ENCODE measurements around the gene UST.

Gene UST

GRCh38 chr6:148968771-148969602, 222.2 kb downstream of the UST start:
- Histone ChIP-seq H3K4me2 (ENCODE audit: low read length) (no peak overlapping the region), H3K27ac (ENCODE audit: low read depth, low read length) (no peak overlapping the region)

GRCh38 chr6:148969603-148970061, 222.8 kb downstream of the UST start:
- Histone ChIP-seq H3K27ac (ENCODE audit: low read depth, low read length) (no peak overlapping the region), H3K9ac (ENCODE audit: low read length) (no peak overlapping the region), H3K18ac (ENCODE audit: low read length) (no peak overlapping the region), H4K5ac (ENCODE audit: low read length) (no peak overlapping the region), H3K79me1 (ENCODE audit: low read length) (no peaks in the 10 kb centered on the region), H3K56ac (ENCODE audit: low read length) (no peak overlapping the region), H3K27me3 (ENCODE audit: insufficient read depth, low read length, poor library complexity) (no peaks in the 10 kb centered on the region), H2AK5ac (ENCODE audit: low read length) (no peak overlapping the region), H4K8ac (ENCODE audit: low read depth, low read length) (no peak overlapping the region), H3K36me3 (ENCODE audit: control insufficient read depth, insufficient read depth, low read length) (no peaks in the 10 kb centered on the region), H3K4me2 (ENCODE audit: low read length) (no peak overlapping the region), H2BK15ac (replicated peaks; ENCODE audit: low read depth) (no peak overlapping the region), H3K4me1 (ENCODE audit: control insufficient read depth, low read depth, low read length) (peaks cover 2% of the 10 kb centered on the region), H3K23ac (ENCODE audit: low read length) (no peak overlapping the region), H3K4ac (ENCODE audit: low read depth, low read length) (no peak overlapping the region), H2BK5ac (ENCODE audit: low read length) (no peak overlapping the region), H3K79me2 (ENCODE audit: control insufficient read depth, insufficient read depth, low read length) (no peaks in the 10 kb centered on the region), H2BK120ac (ENCODE audit: low read depth, low read length) (no peak overlapping the region), H3K4me3 (ENCODE audit: low read length) (no peak overlapping the region)
- DNase-seq: no peak
- WGBS (ENCODE audit: extremely low coverage, insufficient coverage, low lambda C conversion rate): no CpG with 5 or more reads among the region's 10 CpGs

More at GRCh38 chr6:148968771-148969602, 222.2 kb downstream of the UST start:
- no peak overlapping the region for H2AK5ac ChIP-seq (ENCODE audit: low read length)
- no peak overlapping the region for H3K4me3 ChIP-seq (ENCODE audit: low read length)
- H3K27me3 ChIP-seq (ENCODE audit: insufficient read depth, low read length, poor library complexity): no peaks in the 10 kb centered on the region
- H3K4ac ChIP-seq (ENCODE audit: low read depth, low read length): no peak overlapping the region
- no peak overlapping the region for H3K9ac ChIP-seq (ENCODE audit: low read length)
- H3K36me3 ChIP-seq (ENCODE audit: control insufficient read depth, insufficient read depth, low read length): no peaks in the 10 kb centered on the region
- H3K18ac ChIP-seq (ENCODE audit: low read length): no peak overlapping the region
- H3K4me1 ChIP-seq (ENCODE audit: control insufficient read depth, low read depth, low read length): peaks cover 2% of the 10 kb centered on the region
- H3K79me1 ChIP-seq (ENCODE audit: low read length): no peaks in the 10 kb centered on the region
- DNase-seq: no peak
- no peak overlapping the region for H2BK120ac ChIP-seq (ENCODE audit: low read depth, low read length)
- H2BK5ac ChIP-seq (ENCODE audit: low read length): no peak overlapping the region
- no peaks in the 10 kb centered on the region for H3K79me2 ChIP-seq (ENCODE audit: control insufficient read depth, insufficient read depth, low read length)
- no peak overlapping the region for H3K23ac ChIP-seq (ENCODE audit: low read length)
- no CpG with 5 or more reads among the region's 4 CpGs for WGBS (ENCODE audit: extremely low coverage, insufficient coverage, low lambda C conversion rate)
- no peak overlapping the region for H2BK15ac ChIP-seq (replicated peaks; ENCODE audit: low read depth)
- H4K8ac ChIP-seq (ENCODE audit: low read depth, low read length): no peak overlapping the region
- no peak overlapping the region for H3K56ac ChIP-seq (ENCODE audit: low read length)
- H4K5ac ChIP-seq (ENCODE audit: low read length): no peak overlapping the region

GRCh38 chr6:148971031-148971927, 224.4 kb downstream of the UST start:
- Histone ChIP-seq H2BK120ac (ENCODE audit: low read depth, low read length) (no peak overlapping the region), H3K27ac (ENCODE audit: low read depth, low read length) (no peak overlapping the region), H3K4me2 (ENCODE audit: low read length) (no peak overlapping the region), H4K5ac (ENCODE audit: low read length) (no peak overlapping the region), H3K9ac (ENCODE audit: low read length) (no peak overlapping the region), H3K36me3 (ENCODE audit: control insufficient read depth, insufficient read depth, low read length) (no peaks in the 10 kb centered on the region), H3K4me3 (ENCODE audit: low read length) (no peak overlapping the region), H3K27me3 (ENCODE audit: insufficient read depth, low read length, poor library complexity) (no peaks in the 10 kb centered on the region), H4K8ac (ENCODE audit: low read depth, low read length) (no peak overlapping the region), H3K4me1 (ENCODE audit: control insufficient read depth, low read depth, low read length) (peaks cover 2% of the 10 kb centered on the region), H3K79me2 (ENCODE audit: control insufficient read depth, insufficient read depth, low read length) (no peaks in the 10 kb centered on the region), H2BK5ac (ENCODE audit: low read length) (no peak overlapping the region), H2BK15ac (replicated peaks; ENCODE audit: low read depth) (no peak overlapping the region), H3K56ac (ENCODE audit: low read length) (no peak overlapping the region), H3K4ac (ENCODE audit: low read depth, low read length) (no peak overlapping the region), H3K23ac (ENCODE audit: low read length) (no peak overlapping the region), H3K79me1 (ENCODE audit: low read length) (no peaks in the 10 kb centered on the region), H2AK5ac (ENCODE audit: low read length) (no peak overlapping the region), H3K18ac (ENCODE audit: low read length) (no peak overlapping the region)
- WGBS (ENCODE audit: extremely low coverage, insufficient coverage, low lambda C conversion rate): no CpG with 5 or more reads among the region's 6 CpGs
- no peak for DNase-seq

GRCh38 chr6:148972481-148972880, 225.7 kb downstream of the UST start:
- Histone ChIP-seq H3K4me1 (ENCODE audit: control insufficient read depth, low read depth, low read length) (peaks cover 2% of the 10 kb centered on the region), H3K4me3 (ENCODE audit: low read length) (no peak overlapping the region)
- peak; percentile 93 for DNase-seq

GRCh38 chr6:148973538-148974208, 226.8 kb downstream of the UST start:
- WGBS (ENCODE audit: extremely low coverage, insufficient coverage, low lambda C conversion rate): no CpG with 5 or more reads among the region's 5 CpGs
- H2BK120ac ChIP-seq (ENCODE audit: low read depth, low read length): no peak overlapping the region
- no peak overlapping the region for H2AK5ac ChIP-seq (ENCODE audit: low read length)
- H3K23ac ChIP-seq (ENCODE audit: low read length): no peak overlapping the region
- H2BK15ac ChIP-seq (replicated peaks; ENCODE audit: low read depth): no peak overlapping the region
- H3K18ac ChIP-seq (ENCODE audit: low read length): no peak overlapping the region
- no peak overlapping the region for H3K4ac ChIP-seq (ENCODE audit: low read depth, low read length)
- no peak overlapping the region for H3K27ac ChIP-seq (ENCODE audit: low read depth, low read length)
- no peaks in the 10 kb centered on the region for H3K27me3 ChIP-seq (ENCODE audit: insufficient read depth, low read length, poor library complexity)
- H2BK5ac ChIP-seq (ENCODE audit: low read length): no peak overlapping the region
- H3K4me1 ChIP-seq (ENCODE audit: control insufficient read depth, low read depth, low read length): no peaks in the 10 kb centered on the region
- H3K79me2 ChIP-seq (ENCODE audit: control insufficient read depth, insufficient read depth, low read length): no peaks in the 10 kb centered on the region
- H3K4me3 ChIP-seq (ENCODE audit: low read length): no peak overlapping the region
- H4K8ac ChIP-seq (ENCODE audit: low read depth, low read length): no peak overlapping the region
- H3K79me1 ChIP-seq (ENCODE audit: low read length): no peaks in the 10 kb centered on the region
- no peak overlapping the region for H3K4me2 ChIP-seq (ENCODE audit: low read length)
- H3K36me3 ChIP-seq (ENCODE audit: control insufficient read depth, insufficient read depth, low read length): no peaks in the 10 kb centered on the region
- no peak overlapping the region for H3K56ac ChIP-seq (ENCODE audit: low read length)
- no peak overlapping the region for H3K9ac ChIP-seq (ENCODE audit: low read length)
- DNase-seq: peak; percentile 56
- H4K5ac ChIP-seq (ENCODE audit: low read length): no peak overlapping the region

More at GRCh38 chr6:148972481-148972880, 225.7 kb downstream of the UST start:
- no peaks in the 10 kb centered on the region for H3K27me3 ChIP-seq (ENCODE audit: insufficient read depth, low read length, poor library complexity)
- no peaks in the 10 kb centered on the region for H3K79me1 ChIP-seq (ENCODE audit: low read length)
- H3K23ac ChIP-seq (ENCODE audit: low read length): no peak overlapping the region
- no peak overlapping the region for H2BK120ac ChIP-seq (ENCODE audit: low read depth, low read length)
- no peak overlapping the region for H3K9ac ChIP-seq (ENCODE audit: low read length)
- no peaks in the 10 kb centered on the region for H3K79me2 ChIP-seq (ENCODE audit: control insufficient read depth, insufficient read depth, low read length)
- no peak overlapping the region for H4K5ac ChIP-seq (ENCODE audit: low read length)
- H3K56ac ChIP-seq (ENCODE audit: low read length): no peak overlapping the region
- H3K18ac ChIP-seq (ENCODE audit: low read length): no peak overlapping the region
- no peak overlapping the region for H4K8ac ChIP-seq (ENCODE audit: low read depth, low read length)
- no peak overlapping the region for H3K4ac ChIP-seq (ENCODE audit: low read depth, low read length)
- no CpG with 5 or more reads among the region's 15 CpGs for WGBS (ENCODE audit: extremely low coverage, insufficient coverage, low lambda C conversion rate)
- H3K27ac ChIP-seq (ENCODE audit: low read depth, low read length): no peak overlapping the region
- H2BK5ac ChIP-seq (ENCODE audit: low read length): no peak overlapping the region
- H2AK5ac ChIP-seq (ENCODE audit: low read length): no peak overlapping the region
- no peak overlapping the region for H2BK15ac ChIP-seq (replicated peaks; ENCODE audit: low read depth)
- no peak overlapping the region for H3K4me2 ChIP-seq (ENCODE audit: low read length)
- no peaks in the 10 kb centered on the region for H3K36me3 ChIP-seq (ENCODE audit: control insufficient read depth, insufficient read depth, low read length)

Data from mesendoderm (in vitro differentiated cells).